ENCODE results near the gene OR4D2.

Gene OR4D2

DNA sequence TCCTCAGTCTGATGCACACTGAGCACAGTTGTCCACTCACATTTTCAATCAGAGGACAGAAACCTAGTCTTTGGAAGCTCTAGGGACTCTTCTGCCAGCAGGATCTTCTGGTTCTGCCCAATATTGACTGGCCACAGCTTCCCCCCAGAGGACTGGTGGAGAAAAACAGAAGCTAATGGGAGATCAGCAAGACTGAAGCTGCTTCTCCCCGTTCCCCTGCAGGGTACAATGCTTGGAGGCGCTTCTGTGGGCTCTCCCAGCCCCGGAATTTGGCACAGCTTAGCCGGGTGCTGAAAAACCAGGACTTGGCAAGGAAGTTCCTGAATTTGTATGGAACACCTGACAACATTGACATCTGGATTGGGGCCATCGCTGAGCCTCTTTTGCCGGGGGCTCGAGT lies 36.1 kb downstream of the OR4D2 start:
- in situ Hi-C loops (cut with HindIII; ENCODE audit: low sequenced_read_pairs): no loop called here
- no peak overlapping the region for H3K4me3 ChIP-seq (ENCODE audit: low read depth, low read length)
- DNase-seq (ENCODE audit: low read depth): no peak
- TF ChIP-seq, protein P1, sequence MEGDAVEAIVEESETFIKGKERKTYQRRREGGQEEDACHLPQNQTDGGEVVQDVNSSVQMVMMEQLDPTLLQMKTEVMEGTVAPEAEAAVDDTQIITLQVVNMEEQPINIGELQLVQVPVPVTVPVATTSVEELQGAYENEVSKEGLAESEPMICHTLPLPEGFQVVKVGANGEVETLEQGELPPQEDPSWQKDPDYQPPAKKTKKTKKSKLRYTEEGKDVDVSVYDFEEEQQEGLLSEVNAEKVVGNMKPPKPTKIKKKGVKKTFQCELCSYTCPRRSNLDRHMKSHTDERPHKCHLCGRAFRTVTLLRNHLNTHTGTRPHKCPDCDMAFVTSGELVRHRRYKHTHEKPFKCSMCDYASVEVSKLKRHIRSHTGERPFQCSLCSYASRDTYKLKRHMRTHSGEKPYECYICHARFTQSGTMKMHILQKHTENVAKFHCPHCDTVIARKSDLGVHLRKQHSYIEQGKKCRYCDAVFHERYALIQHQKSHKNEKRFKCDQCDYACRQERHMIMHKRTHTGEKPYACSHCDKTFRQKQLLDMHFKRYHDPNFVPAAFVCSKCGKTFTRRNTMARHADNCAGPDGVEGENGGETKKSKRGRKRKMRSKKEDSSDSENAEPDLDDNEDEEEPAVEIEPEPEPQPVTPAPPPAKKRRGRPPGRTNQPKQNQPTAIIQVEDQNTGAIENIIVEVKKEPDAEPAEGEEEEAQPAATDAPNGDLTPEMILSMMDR (IDR thresholded peaks at IDR 0.05; ENCODE audit: low read depth, low read length, missing control alignments): no peak

DNA sequence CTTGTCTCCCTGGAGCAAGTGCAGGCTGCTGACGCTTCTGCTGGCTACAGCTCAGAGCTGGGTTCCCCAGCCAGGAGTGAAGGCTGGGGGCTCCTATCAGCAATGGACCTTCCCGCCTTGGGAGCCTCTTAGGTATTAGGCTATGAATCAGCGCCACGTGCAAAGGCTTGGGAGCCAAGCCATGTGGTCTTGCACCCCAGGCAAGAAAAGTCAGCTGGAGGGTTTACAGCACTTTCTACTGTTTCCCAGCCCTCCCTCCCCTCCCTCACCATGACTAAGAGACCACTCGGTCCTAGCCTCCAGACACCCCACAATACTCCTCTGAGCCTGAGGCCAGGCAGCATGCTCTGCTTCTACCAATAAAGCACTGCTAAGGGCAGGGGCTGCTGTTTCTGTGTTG lies 38.0 kb downstream of the OR4D2 start:
- in situ Hi-C loops (cut with HindIII; ENCODE audit: low sequenced_read_pairs): no loop called here

DNA sequence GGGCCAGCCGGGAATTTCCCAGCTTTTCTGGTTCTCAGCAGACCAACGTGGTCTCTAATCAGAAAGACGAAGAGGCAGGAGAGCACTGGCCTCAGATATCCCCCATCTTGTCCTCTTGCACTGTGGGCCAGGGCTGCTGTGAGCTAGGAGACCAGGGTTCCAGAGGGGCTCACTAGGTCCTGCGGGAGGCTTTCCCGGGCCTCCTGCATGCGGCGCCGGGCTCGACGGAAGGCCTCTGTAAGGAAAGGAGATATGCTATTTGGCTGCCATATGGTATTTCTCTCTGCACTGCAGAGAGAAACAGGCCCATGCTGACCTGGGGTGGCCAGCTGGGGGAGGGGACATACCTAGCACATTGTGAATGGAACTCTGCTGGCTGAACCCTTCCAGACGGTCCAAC lies 39.2 kb downstream of the OR4D2 start:
- H3K4me3 ChIP-seq (ENCODE audit: low read depth, low read length): no peak overlapping the region
- TF ChIP-seq, protein P1 (IDR thresholded peaks at IDR 0.05; ENCODE audit: low read depth, low read length, missing control alignments): no peak
- DNase-seq (ENCODE audit: low read depth): no peak
- in situ Hi-C loops (cut with HindIII; ENCODE audit: low sequenced_read_pairs): no loop called here

More for the DNA sequence above, 38.0 kb downstream of the OR4D2 start:
- H3K4me3 ChIP-seq (ENCODE audit: low read depth, low read length): no peak overlapping the region
- DNase-seq (ENCODE audit: low read depth): no peak
- TF ChIP-seq, protein P1 (IDR thresholded peaks at IDR 0.05; ENCODE audit: low read depth, low read length, missing control alignments): no peak

DNA sequence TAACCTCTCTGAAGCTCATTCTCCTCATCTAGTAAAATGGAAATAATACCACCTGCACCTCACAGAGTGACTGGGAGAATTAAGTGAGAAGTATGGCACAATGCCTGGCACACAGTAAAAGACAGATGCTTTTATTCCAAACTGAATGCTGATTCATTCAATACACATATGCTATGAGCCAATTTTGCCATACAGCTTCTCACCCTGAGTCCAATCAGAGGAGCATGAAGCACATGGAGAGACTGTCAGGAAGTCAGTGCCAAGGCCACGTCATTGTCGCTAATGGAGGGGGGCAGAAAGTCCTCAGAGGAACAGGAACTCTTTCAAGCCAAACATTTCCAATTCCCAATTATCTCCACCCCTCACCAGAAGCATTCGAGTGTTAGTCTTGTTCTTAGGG lies 40.7 kb downstream of the OR4D2 start:
- no peak overlapping the region for H3K4me3 ChIP-seq (ENCODE audit: low read depth, low read length)
- in situ Hi-C loops (cut with HindIII; ENCODE audit: low sequenced_read_pairs): no loop called here
- no peak for DNase-seq (ENCODE audit: low read depth)
- TF ChIP-seq, protein P1 (IDR thresholded peaks at IDR 0.05; ENCODE audit: low read depth, low read length, missing control alignments): no peak

DNA sequence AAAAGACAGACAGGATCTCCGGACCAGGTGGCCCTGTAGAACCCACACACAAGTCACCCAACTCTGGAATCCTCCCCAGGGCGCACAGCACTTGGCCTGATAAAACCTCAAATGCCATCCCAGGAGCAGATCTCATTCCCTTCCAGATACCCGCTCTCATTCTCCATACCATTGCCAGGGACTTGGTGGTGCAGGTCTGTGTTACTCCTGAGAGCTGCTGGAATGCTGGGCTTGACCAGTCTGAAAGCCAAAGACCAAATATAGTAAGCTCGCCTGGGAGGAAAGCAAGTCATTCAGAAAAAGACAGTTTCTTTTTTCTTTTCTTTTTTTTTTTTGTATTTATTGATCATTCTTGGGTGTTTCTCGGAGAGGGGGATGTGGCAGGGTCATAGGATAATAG lies 41.6 kb downstream of the OR4D2 start:
- in situ Hi-C loops (cut with HindIII; ENCODE audit: low sequenced_read_pairs): no loop called here
- no peak for DNase-seq (ENCODE audit: low read depth)
- no peak overlapping the region for H3K4me3 ChIP-seq (ENCODE audit: low read depth, low read length)
- TF ChIP-seq, protein P1 (IDR thresholded peaks at IDR 0.05; ENCODE audit: low read depth, low read length, missing control alignments): no peak

DNA sequence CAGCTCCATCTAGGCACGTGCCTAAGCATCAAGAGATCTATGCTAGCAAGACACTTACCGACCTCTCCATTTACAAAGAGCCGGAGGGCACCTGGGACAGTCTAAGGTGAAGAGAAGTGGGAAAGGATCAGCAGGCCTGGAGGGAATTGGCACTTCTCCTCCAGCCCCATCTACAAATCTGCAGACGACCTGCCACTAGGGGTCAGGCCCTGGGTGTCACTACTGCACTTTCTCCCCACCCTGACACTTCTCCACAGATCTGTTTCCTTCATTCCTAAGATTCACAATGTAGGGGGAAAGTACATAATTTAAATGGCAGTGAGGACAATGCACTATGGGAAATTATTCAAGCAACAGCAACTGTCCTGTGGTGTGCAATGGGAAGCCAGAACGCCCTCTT lies 44.1 kb downstream of the OR4D2 start:
- no peak for DNase-seq (ENCODE audit: low read depth)
- H3K4me3 ChIP-seq (ENCODE audit: low read depth, low read length): no peak overlapping the region
- TF ChIP-seq, protein P1 (IDR thresholded peaks at IDR 0.05; ENCODE audit: low read depth, low read length, missing control alignments): peak; percentile 8
- in situ Hi-C loops (cut with HindIII; ENCODE audit: low sequenced_read_pairs): no loop called here

DNA sequence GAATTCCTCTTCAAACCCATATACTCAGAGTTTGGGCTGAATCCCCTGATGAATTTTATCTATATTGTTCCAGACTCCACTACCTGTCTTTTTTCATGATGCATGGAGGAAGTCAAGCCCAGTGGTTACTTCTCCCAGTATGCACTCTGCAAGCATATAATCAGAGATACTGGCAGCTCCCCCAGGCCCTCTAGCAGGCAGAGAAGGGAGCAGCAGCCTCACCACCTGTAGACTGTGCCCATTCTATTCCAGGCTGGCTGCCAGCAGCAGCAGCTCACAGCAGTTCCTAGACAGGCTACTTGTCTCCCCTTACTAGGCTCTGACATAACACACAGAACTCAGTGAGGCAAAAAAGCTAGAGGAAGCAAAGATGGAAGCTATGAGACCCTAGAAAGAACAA lies 48.9 kb downstream of the OR4D2 start:
- TF ChIP-seq, protein P1 (IDR thresholded peaks at IDR 0.05; ENCODE audit: low read depth, low read length, missing control alignments): no peak
- in situ Hi-C loops (cut with HindIII; ENCODE audit: low sequenced_read_pairs): no loop called here
- no peak overlapping the region for H3K4me3 ChIP-seq (ENCODE audit: low read depth, low read length)
- no peak for DNase-seq (ENCODE audit: low read depth)

All from astrocyte of the cerebellum (primary cell).